ENCODE measurements around the gene AMMECR1. TPM values are rescaled to one million over a fixed set of nuclear protein-coding genes. Genes with fewer than 3 reads are reported as not detected.
A peak's percentile ranks its signal among the peaks of the same experiment; 100 is the strongest.

AMMECR1 gene
- total RNA-seq (2021; ENCODE audit: unreplicated experiment), result 15.0 TPM
- 7.5 TPM for polyA plus RNA-seq (2012; ENCODE audit: insufficient read length)
- Bru-seq, nascent RNA, result percentile 63 among the genes with signal in this experiment
- percentile 60 among the genes with signal in this experiment for BruChase-seq, experiment 1, labeled RNA remaining after a 2-hour chase
- percentile 56 among the genes with signal in this experiment for BruChase-seq, experiment 2, labeled RNA remaining after a 6-hour chase
- long read RNA-seq, full-length matches to known transcripts, result 45 of 51 reads
- long read RNA-seq, partial matches to known transcripts, result 0 of 51 reads
- long read RNA-seq, other reads (novel, unspliced or antisense), result 6 of 51 reads

- Histone ChIP-seq H3K27me3 (ENCODE audit: control insufficient read depth, insufficient read depth, low read length) (peaks cover 11% of the 10 kb centered on the region; the same call in 1 of the 2 replicates), H3K9me3 (ENCODE audit: control insufficient read depth, insufficient read depth, low read depth, low read length) (no peaks in the 10 kb centered on the region), H3K27ac (ENCODE audit: low read length) (peak within 1 kb of the TSS; percentile 85), H3K4me3 (ENCODE audit: low read depth in 2 of 2, low read length in 2 of 2) (peak within 1 kb of the TSS; percentile 84 to 89), H3K4me1 (ENCODE audit: control insufficient read depth, insufficient read depth, low read length) (peaks cover 10% of the 10 kb centered on the region), H3K36me3 (ENCODE audit: control insufficient read depth, insufficient read depth, low read length) (no peaks in the 10 kb centered on the region)
- DNase-seq (ENCODE audit: low read depth, low spot score) (no peak), ATAC-seq (peak; percentile 95)
- BruUV-seq (replicated peaks), result no TSS peak
- TF ChIP-seq POLR2AphosphoS5 (IDR thresholded peaks at IDR 0.05; ENCODE audit: low read depth, low read length) (peak; percentile 76; the same call in 1 of the 2 replicates), CTCF (IDR thresholded peaks at IDR 0.05) (no peak), SIN3A (IDR thresholded peaks at IDR 0.05; ENCODE audit: borderline replicate concordance, insufficient read depth, low read depth, low read length) (no peak; the same call in 1 of the 2 replicates), TCF7L2 (IDR thresholded peaks at IDR 0.05; ENCODE audit: low read depth, low read length) (no peak)
- TF ChIP-seq, protein P1, sequence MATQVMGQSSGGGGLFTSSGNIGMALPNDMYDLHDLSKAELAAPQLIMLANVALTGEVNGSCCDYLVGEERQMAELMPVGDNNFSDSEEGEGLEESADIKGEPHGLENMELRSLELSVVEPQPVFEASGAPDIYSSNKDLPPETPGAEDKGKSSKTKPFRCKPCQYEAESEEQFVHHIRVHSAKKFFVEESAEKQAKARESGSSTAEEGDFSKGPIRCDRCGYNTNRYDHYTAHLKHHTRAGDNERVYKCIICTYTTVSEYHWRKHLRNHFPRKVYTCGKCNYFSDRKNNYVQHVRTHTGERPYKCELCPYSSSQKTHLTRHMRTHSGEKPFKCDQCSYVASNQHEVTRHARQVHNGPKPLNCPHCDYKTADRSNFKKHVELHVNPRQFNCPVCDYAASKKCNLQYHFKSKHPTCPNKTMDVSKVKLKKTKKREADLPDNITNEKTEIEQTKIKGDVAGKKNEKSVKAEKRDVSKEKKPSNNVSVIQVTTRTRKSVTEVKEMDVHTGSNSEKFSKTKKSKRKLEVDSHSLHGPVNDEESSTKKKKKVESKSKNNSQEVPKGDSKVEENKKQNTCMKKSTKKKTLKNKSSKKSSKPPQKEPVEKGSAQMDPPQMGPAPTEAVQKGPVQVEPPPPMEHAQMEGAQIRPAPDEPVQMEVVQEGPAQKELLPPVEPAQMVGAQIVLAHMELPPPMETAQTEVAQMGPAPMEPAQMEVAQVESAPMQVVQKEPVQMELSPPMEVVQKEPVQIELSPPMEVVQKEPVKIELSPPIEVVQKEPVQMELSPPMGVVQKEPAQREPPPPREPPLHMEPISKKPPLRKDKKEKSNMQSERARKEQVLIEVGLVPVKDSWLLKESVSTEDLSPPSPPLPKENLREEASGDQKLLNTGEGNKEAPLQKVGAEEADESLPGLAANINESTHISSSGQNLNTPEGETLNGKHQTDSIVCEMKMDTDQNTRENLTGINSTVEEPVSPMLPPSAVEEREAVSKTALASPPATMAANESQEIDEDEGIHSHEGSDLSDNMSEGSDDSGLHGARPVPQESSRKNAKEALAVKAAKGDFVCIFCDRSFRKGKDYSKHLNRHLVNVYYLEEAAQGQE (IDR thresholded peaks at IDR 0.05; ENCODE audit: insufficient read depth in 1 of 2, low read depth in 2 of 2, low read length in 1 of 2), result 0 out of 4 replicates have a peak, but pooled peaks of 1 of the 2 experiments have one; percentile 15
- POLR2A ChIA-PET, result no interaction called here
- CTCF ChIA-PET, result no interaction called here
- intact Hi-C loops (cut with micrococcal nuclease; ENCODE audit: unreplicated experiment) (loop anchor here (5.0 kb wide), 1 partner anchor 156 kb away; no protein-coding TSS in a partner anchor), in situ Hi-C loops (cut with HindIII; ENCODE audit: low pct_unique_long_range_greater_than_20kb, low sequenced_read_pairs) (no loop called here)
Observed at GRCh38 chrX:110317820-110318663, at the start of gene AMMECR1. Gene AMMECR1, minus strand, starts transcription at chrX:110318085. Its CDS starts 14 bp downstream, at chrX:110318071.

GRCh38 chrX:110363244-110363643 is 45.4 kb upstream of the AMMECR1 start:
- CTCF ChIA-PET, result no interaction called here
- no peak for ATAC-seq
- TF ChIP-seq, protein P1 (IDR thresholded peaks at IDR 0.05; ENCODE audit: insufficient read depth in 1 of 2, low read depth in 2 of 2, low read length in 1 of 2), result no peak
- TF ChIP-seq SIN3A (IDR thresholded peaks at IDR 0.05; ENCODE audit: borderline replicate concordance, insufficient read depth, low read depth, low read length) (no peak), TCF7L2 (IDR thresholded peaks at IDR 0.05; ENCODE audit: low read depth, low read length) (no peak), CTCF (IDR thresholded peaks at IDR 0.05) (no peak), POLR2AphosphoS5 (IDR thresholded peaks at IDR 0.05; ENCODE audit: low read depth, low read length) (no peak)

More at GRCh38 chrX:110363244-110363643, 45.4 kb upstream of the AMMECR1 start:
- no TSS peak for BruUV-seq (replicated peaks)
- Histone ChIP-seq H3K27me3 (ENCODE audit: control insufficient read depth, insufficient read depth, low read length) (peaks cover 6% of the 10 kb centered on the region), H3K27ac (ENCODE audit: low read length) (no peak overlapping the region), H3K9me3 (ENCODE audit: control insufficient read depth, insufficient read depth, low read depth, low read length) (no peaks in the 10 kb centered on the region), H3K4me1 (ENCODE audit: control insufficient read depth, insufficient read depth, low read length) (no peaks in the 10 kb centered on the region), H3K36me3 (ENCODE audit: control insufficient read depth, insufficient read depth, low read length) (no peaks in the 10 kb centered on the region), H3K4me3 (ENCODE audit: low read depth in 2 of 2, low read length in 2 of 2) (no peak overlapping the region)
- DNase-seq (ENCODE audit: low read depth, low spot score), result no peak
- POLR2A ChIA-PET, result no interaction called here
- intact Hi-C loops (cut with micrococcal nuclease; ENCODE audit: unreplicated experiment), result no loop called here
- in situ Hi-C loops (cut with HindIII; ENCODE audit: low pct_unique_long_range_greater_than_20kb, low sequenced_read_pairs), result no loop called here

Data from Panc1 (cell line).